ENCODE data around the gene CARMIL1. TPM values are rescaled to one million over a fixed set of nuclear protein-coding genes. Genes with fewer than 3 reads are reported as not detected.

Gene CARMIL1
- total RNA-seq, 1 donor from 2014 or later, result 8.4 TPM

- Histone ChIP-seq H3K27me3 (ENCODE audit: low read depth) (no peaks in the 10 kb centered on the region), H3K27ac (replicated peaks) (no peak overlapping the region), H3K4me1 (no peaks in the 10 kb centered on the region), H3K36me3 (no peaks in the 10 kb centered on the region), H3K4me3 (no peak overlapping the region), H3K9me3 (replicated peaks) (no peaks in the 10 kb centered on the region)
- DNase-seq, result no peak
- intact Hi-C loops (cut with micrococcal nuclease), result no loop called here
- TF ChIP-seq CTCF (IDR thresholded peaks at IDR 0.05; ENCODE audit: borderline replicate concordance), result no peak
Measured at GRCh38 chr6:25404693-25405169, 125.6 kb downstream of the CARMIL1 start.

DNA sequence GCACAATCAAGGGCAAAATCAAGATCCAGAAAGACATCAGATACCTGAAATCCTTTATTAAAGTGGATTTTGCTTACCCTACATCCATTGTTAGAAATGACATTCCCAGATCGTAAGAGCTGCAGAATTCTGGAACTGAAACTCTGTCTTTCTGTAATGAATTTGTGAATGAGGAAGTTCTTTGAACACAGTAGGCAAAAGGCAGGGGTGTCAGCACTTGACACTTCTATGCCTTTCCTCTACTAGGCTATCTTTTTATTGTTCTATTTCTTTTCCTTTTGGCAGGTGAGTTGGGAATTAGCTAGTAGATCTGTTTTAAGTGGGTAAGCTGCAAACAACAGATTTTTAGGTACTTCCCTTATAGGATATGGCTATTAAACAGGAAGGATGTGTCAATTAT is 126.3 kb downstream of the CARMIL1 start:
- no peak for DNase-seq
- no peak overlapping the region for H3K4me3 ChIP-seq
- no peak overlapping the region for H3K27ac ChIP-seq (replicated peaks)
- no peak for TF ChIP-seq CTCF (IDR thresholded peaks at IDR 0.05; ENCODE audit: borderline replicate concordance)
- no peaks in the 10 kb centered on the region for H3K9me3 ChIP-seq (replicated peaks)
- intact Hi-C loops (cut with micrococcal nuclease), result no loop called here
- H3K27me3 ChIP-seq (ENCODE audit: low read depth), result no peaks in the 10 kb centered on the region
- no peaks in the 10 kb centered on the region for H3K36me3 ChIP-seq
- peaks cover 4% of the 10 kb centered on the region for H3K4me1 ChIP-seq

GRCh38 chr6:25407431-25407830 is 128.3 kb downstream of the CARMIL1 start:
- Histone ChIP-seq H3K27me3 (ENCODE audit: low read depth) (no peaks in the 10 kb centered on the region), H3K36me3 (no peaks in the 10 kb centered on the region), H3K4me1 (peaks cover 4% of the 10 kb centered on the region), H3K4me3 (no peak overlapping the region), H3K9me3 (replicated peaks) (no peaks in the 10 kb centered on the region), H3K27ac (replicated peaks) (no peak overlapping the region)
- no peak for TF ChIP-seq CTCF (IDR thresholded peaks at IDR 0.05; ENCODE audit: borderline replicate concordance)
- no peak for DNase-seq
- intact Hi-C loops (cut with micrococcal nuclease), result no loop called here

DNA sequence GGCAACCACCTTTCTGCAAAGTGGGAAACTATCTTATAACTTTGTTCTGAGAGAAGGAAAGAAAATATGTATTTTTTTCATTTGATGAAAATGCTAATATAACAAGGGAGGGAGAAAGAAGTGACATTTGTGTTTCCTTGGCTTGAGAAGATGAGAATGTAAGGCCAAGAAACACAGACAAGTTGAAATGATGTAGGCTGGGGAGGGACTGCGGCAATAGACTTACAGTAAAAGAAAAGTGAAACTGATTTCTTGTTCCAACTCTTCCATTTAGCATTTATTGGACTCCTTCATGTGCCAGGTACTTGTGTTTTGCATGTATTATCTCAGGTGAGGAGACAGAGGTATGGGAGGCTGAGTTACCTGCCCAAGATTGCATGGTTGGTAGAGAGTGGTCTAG is 130.9 kb downstream of the CARMIL1 start:
- DNase-seq, result no peak
- no peaks in the 10 kb centered on the region for H3K36me3 ChIP-seq
- no peak overlapping the region for H3K27ac ChIP-seq (replicated peaks)
- TF ChIP-seq CTCF (IDR thresholded peaks at IDR 0.05; ENCODE audit: borderline replicate concordance), result no peak
- no peaks in the 10 kb centered on the region for H3K9me3 ChIP-seq (replicated peaks)
- H3K27me3 ChIP-seq (ENCODE audit: low read depth), result no peaks in the 10 kb centered on the region
- peaks cover 30% of the 10 kb centered on the region for H3K4me1 ChIP-seq
- no peak overlapping the region for H3K4me3 ChIP-seq
- intact Hi-C loops (cut with micrococcal nuclease), result no loop called here

- DNase-seq, result no peak
- Histone ChIP-seq H3K4me3 (no peak overlapping the region), H3K27ac (replicated peaks) (no peak overlapping the region), H3K27me3 (ENCODE audit: low read depth) (no peaks in the 10 kb centered on the region), H3K9me3 (replicated peaks) (no peaks in the 10 kb centered on the region), H3K36me3 (no peaks in the 10 kb centered on the region), H3K4me1 (peaks cover 30% of the 10 kb centered on the region)
- intact Hi-C loops (cut with micrococcal nuclease), result no loop called here
- no peak for TF ChIP-seq CTCF (IDR thresholded peaks at IDR 0.05; ENCODE audit: borderline replicate concordance)
Measured at GRCh38 chr6:25411316-25411950, 132.3 kb downstream of the CARMIL1 start.

All from left ventricle myocardium inferior (tissue), 1 donor.